Tongue (tissue), 2 donors: Measurements from ENCODE around the gene DISP3. TPM values are rescaled to one million over a fixed set of nuclear protein-coding genes. Genes with fewer than 3 reads are reported as not detected.

Source experiments
- DNase-seq: peaks from one replicate; pipeline ENCODE4 v3.0.0-alpha.2; 2015
- total RNA-seq: library from RNA; depleted of rRNA; stranded (reverse); fragments of >200 nt; gene quantifications from one replicate; pipeline ENCODE4 v1.2.3, GENCODE V29; 2014

Gene DISP3
- total RNA-seq, 1 donor from 2014 or later: 0.31 TPM

- DNase-seq: no peak
Measured at GRCh38 chr1:11529763-11530730, 51.1 kb downstream of the DISP3 start.

DNA sequence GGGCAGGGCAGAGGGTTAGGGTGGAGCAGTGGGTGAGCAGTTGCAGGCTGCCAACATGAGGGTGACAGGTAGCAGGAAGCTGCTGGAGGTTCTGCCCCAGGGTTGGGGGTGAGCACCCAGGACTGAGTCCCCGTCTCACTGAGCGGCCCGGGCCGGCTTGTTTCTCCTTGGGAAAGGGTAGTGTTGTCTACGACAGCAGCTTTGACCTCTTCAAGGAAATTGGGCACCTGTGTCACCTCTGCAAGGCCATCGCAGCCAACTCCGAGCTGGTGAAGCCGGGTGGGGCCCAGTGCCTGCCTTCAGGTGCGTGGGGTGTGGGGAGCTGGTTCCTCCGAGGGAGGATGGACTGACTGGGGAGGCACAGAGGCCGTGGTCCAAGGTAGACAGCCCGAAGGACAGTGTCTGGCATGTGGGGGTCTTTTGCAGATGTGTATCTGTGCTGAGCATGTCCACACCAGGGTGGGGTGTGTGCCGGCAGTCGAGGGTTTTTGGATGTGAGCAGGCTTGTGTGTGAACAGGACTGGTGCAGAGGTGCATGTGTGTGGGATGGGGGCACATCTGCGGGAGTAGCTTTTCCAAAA is 51.9 kb downstream of the DISP3 start:
- no peak for DNase-seq

- DNase-seq: peak; percentile 2
Measured at GRCh38 chr1:11531314-11531870, 52.4 kb downstream of the DISP3 start.

DNA sequence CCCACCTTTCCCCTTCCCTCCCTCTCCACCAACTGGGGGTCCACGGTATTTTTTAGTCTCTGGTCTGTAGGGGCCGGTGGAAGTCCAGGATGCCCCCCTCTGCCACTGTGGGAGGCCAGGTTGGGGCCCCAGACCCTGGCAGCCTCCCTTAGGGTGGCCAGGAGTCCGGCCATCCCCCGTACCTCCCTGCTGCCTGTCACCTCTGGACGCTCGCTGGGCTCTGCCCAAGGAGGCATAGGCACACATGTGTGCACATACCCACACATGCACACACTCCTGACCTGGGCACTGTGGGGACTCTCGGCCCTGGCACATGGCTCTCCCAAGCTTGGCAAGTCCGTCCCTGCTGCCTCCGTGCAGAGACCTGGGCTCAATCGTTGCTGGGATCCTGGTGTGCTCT is 53.0 kb downstream of the DISP3 start:
- DNase-seq: no peak

DNA sequence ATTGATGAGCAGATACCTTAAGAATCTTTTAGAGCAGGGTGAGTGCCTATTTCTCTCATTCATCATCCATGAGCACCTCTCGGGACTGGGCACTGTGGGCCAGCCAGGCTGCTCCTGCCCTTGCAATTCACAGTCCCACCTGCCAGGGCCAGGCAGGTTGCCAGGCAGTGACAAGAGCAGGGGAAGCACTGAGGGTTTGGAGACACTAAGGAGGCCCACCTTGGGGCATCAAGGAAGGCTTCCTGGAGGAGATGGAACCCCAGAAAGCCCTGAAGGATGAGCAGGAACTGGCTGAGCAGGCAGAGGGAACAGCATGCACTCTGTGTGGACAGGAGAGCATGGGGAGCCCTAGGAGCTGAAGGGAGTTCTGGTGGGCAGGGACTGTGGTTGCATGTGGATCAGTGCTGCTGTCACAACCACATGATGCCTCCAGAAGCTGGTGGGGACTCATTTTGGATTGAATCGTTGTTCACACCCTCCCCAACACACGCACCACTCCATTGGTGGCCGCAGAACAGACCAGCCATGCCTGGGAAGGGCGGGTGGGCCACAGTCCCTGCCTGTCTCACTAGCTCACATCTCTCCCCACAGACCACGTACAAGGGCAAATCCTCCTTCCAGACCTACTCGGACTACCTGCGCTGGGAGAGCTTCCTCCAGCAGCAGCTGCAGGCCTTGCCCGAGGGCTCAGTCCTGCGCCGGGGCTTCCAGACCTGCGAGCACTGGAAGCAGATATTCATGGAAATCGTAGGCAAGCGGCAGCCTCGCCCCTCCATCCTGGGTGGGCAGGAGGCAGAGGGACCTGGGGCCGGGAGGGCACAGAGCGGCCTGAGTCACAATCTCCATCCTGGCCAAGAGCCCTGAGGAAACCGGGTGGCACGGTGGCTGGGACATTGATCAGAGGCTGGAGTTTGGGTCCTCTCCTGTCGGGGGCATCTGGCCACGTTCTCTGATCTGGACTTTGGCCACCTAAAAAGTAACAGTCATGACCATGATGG is 55.1 kb downstream of the DISP3 start:
- no peak for DNase-seq

DNA sequence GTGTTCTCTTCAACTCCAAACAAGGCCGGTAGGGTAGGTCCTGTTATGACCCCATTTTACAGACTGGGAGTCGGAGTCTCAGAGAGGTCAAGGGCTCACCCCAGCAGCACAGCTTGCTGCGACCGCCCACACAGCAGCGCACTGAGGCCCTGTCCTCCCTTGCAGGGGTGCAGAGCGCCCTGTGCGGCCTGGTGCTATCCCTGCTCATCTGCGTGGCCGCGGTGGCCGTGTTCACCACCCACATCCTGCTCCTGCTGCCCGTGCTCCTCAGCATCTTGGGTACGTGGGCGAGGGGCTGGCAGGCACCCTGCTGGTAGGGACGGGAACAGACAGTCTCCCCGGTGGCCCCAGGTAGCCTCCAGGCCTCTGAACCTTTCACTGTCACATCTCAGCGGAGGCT is 55.9 kb downstream of the DISP3 start:
- no peak for DNase-seq

- DNase-seq: no peak
Measured at GRCh38 chr1:11535316-11535715, 56.4 kb downstream of the DISP3 start.

DNA sequence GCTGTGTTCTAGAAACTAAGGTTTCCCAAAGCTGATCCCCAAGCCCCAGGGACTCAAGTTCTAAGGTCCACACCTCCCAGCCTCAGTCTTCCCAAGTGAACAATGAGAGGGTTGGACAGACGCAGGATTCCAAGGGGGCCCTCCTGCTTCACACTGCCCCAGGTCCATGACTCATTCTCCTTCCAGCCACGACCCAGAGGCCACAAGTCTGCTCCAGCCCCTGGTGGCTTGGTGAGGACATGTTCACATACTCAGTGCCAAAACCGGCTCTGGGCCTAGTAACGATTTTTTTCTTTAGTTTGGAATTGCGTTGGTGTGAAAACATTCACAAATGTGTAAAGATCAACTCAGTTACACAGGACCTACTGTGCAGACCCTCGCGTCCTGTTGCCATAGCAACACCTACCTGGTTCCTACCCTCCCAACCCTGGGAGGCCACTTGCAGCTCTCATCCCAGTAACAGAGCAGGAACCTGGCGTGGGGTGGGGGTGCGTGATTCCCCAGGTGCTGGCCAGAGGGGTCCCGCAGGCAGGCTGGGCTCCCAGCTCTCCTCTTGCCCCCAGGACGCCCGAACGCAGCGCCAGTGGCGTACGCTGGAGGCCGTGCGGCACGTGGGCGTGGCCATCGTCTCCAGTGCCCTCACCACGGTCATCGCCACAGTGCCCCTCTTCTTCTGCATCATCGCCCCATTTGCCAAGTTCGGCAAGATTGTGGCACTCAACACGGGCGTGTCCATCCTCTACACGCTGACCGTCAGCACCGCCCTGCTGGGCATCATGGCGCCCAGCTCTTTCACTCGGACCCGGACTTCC is 57.0 kb downstream of the DISP3 start:
- no peak for DNase-seq

GRCh38 chr1:11536573-11537379 is 57.8 kb downstream of the DISP3 start:
- no peak for DNase-seq

GRCh38 chr1:11537380-11537764 is 58.4 kb downstream of the DISP3 start:
- no peak for DNase-seq

GRCh38 chr1:11537854-11538591 is 59.1 kb downstream of the DISP3 start:
- no peak for DNase-seq

GRCh38 chr1:11538886-11539285 is 59.9 kb downstream of the DISP3 start:
- no peak for DNase-seq

DNA sequence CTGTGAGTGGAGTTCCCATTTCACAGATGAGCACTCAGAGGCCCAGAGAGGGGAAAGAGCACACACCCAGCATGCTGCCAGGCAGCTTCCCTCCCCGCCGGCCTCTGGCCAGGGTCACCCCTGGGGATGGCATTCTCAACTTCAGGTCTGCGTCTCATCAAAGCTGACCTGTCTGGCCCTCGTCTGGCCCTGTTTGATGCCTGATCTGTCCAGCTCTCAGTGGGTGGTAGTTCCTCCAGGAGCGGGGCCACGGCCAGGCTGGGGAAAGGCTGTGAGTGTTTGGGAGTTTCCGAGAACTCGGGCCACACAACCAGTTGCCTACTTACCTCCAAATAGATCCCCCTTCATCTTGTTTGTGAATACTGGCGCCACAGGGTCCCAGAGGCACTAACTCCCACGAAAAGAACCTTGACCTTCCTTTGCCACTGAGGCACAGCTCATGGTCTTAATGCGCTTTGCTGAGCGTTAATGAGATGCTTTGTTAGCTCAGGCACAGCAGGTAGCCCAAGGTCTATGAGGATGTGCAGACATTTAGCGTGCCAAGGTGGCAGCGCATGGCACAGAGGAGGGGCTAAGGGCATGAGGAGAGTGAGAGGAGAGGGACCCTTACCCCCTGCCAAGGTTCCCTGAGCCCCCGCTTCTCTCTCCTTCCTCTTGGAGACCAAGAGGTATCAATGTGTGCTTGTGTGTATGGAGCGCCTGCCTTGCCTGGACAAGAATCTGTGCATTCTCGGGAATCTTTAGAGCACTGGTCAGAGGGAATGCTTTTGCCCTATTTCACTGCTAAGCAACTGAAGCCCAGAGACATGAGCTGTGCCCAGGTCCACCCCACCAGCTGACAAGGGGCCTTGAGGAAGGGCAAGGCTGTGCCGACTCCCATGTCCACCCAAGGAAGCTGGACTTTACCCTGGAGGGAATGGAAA is 61.2 kb downstream of the DISP3 start:
- no peak for DNase-seq

DNA sequence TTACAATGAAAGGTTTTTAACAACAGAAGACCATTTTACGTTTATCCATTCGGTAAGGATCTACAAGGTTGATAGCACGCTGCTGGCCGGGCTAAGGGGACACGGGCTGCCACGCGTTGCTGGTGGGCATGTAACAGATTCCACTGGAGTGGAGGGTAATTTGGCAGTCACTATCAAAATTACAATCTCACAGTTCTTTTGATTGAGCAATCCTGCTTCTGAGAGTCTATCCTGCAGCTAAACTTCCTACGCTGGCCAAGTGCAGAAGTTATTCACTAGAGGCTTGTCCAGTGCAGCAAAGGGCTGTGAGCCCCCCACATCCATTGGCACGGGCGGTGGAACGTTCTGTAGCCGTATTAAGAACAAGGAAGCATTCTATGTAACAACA is 61.8 kb downstream of the DISP3 start:
- DNase-seq: no peak

DNA sequence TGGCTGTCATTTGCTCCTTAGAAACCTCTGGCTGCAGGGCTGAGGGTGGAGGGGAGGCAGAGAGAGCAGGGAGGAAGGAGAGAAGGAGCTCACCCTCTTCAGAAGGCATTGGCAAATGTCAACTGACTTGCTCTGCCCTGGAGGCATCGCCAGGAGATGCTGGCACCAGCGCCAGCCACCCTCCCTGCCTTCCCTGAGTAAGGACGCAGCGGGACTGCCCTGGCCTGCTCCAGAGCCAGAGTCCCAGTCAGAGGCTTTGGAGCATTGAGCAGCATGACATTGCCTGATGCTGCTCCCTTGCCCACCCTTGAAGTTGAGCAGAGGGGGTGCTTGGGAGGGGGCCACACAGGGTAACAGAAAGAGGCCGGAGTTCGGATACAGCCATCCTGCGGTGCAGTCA is 62.3 kb downstream of the DISP3 start:
- DNase-seq: no peak

- DNase-seq: no peak
Measured at GRCh38 chr1:11541956-11542355, 63.0 kb downstream of the DISP3 start.

DNA sequence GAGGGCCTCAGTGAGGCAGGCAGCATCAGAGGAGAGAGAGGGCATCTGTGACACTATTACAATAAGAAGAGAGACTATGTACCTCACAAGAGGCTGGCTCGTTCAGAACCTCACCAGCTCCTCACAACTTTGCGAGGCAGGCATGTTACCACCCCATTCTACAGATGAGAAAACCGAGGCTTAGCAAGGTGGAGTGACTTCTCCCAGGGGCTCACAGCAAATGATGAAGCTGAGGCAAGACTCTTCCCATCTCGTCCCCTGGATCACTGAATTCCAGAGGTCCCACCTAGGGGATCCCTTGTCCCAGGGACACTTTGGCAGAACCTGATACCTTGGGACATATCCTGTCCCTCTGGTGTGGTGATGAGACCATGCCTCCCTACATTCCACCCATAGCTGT is 64.4 kb downstream of the DISP3 start:
- DNase-seq: no peak

- no peak for DNase-seq
Measured at GRCh38 chr1:11543796-11544195, 64.8 kb downstream of the DISP3 start.

DNA sequence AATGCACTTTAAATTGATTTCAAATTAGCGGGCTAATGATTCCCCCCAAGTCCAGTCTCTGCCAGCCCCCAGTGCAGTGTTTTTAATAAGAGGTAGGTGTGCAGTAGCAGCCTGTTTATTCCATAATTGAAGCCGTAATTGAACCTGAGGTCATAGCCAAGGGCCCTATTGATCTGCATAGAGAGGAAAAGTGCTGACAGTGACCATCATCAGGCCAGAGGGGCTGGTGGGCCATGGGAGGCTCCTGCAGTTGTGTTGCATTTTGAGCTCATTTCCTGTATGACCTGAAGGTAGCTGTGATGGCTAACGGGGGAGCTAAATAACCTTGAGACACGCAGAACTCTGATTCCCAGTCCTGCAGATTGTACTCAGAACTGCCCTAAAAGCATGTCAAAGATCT is 67.5 kb downstream of the DISP3 start:
- no peak for DNase-seq
